Testis (tissue), 3 donors: ENCODE measurements around the gene GNLY. TPM values are rescaled to one million over a fixed set of nuclear protein-coding genes. Genes with fewer than 3 reads are reported as not detected.

Experiments used
- DNase-seq: peaks from one replicate; pipeline ENCODE4 v3.0.0-alpha.2; 2019
- H3K27ac ChIP-seq, 2 donors: fragments of 200-600 bp; sonication (generic); one replicate each; pipeline ENCODE4 v1.5.1; 2019
- H3K27me3 ChIP-seq: fragments of 200-600 bp; sonication (generic); one replicate; pipeline ENCODE4 v1.5.1; 2019
- H3K36me3 ChIP-seq: fragments of 200-600 bp; sonication (generic); one replicate; pipeline ENCODE4 v1.5.1; 2017; ENCODE audit warnings: low read depth; ENCODE audit errors: missing control alignments
- H3K4me1 ChIP-seq: fragments of 200-600 bp; sonication (generic); one replicate; pipeline ENCODE4 v1.5.1; 2019
- H3K4me3 ChIP-seq, 2 donors: fragments of 200-600 bp; sonication (generic); one replicate each; pipeline ENCODE4 v1.5.1; 2017 to 2019
- H3K9me3 ChIP-seq: fragments of 200-600 bp; sonication (generic); one replicate; pipeline ENCODE4 v1.5.1; 2017
- CTCF ChIP-seq, 3 experiments: fragments of 450-650 bp in 2 of 3; fragments of 200-600 bp in 1 of 3; sonication (generic) in 1 of 3; IDR thresholded peaks; one replicate each; pipeline ENCODE4 v1.5.1; 2016 to 2019; ENCODE audit warnings: antibody characterized with exemption in 3 of 3, mild to moderate bottlenecking in 2 of 3, moderate library complexity in 1 of 3
- POLR2A ChIP-seq: fragments of 450-650 bp; IDR thresholded peaks from one replicate; pipeline ENCODE4 v1.6.1; 2017; ENCODE audit warnings: antibody characterized with exemption, mild to moderate bottlenecking, moderate library complexity
- WGBS, 2 donors: methylation state at CpG; one replicate each; pipeline ENCODE4 v1.1.5; 2018; 5-methylcytosine and 5-hydroxymethylcytosine counted together
- intact Hi-C: fragments of 100-400 bp; cut with DNase I; formaldehyde crosslinking; loops from one replicate; pipeline ENCODE4 v1.15.1; 2023; ENCODE audit warnings: low total_unique reads
- polyA plus RNA-seq: library from polyadenylated mRNA; stranded (reverse); fragments of 350-450 nt; fragmentation: Illumina TruSeq; extraction: RNeasy Lipid Tissue Mini Kit (QIAGEN cat#74804); gene quantifications from one replicate; pipeline ENCODE4 v1.2.3, GENCODE V29; 2014; ENCODE audit warnings: low read depth, low replicate concordance; ENCODE audit not compliant: insufficient read depth
- total RNA-seq, 2 donors: library from RNA; depleted of rRNA; stranded (reverse); fragments of >200 nt; gene quantifications; one replicate each; pipeline ENCODE4 v1.2.3, GENCODE V29; 2016

GNLY gene
- total and polyA plus RNA-seq, 3 donors from 2014 or later: 0.43 to 2.6 (median 2.2) TPM

- H3K9me3 ChIP-seq: no peaks in the 10 kb centered on the region
- H3K36me3 ChIP-seq: no peaks in the 10 kb centered on the region
- H3K27ac ChIP-seq: no peak overlapping the region
- intact Hi-C loops: no loop called here
- TF ChIP-seq CTCF (IDR thresholded peaks at IDR 0.05) (no peak), POLR2A (no peak)
- no peak for DNase-seq
- peaks cover 13% of the 10 kb centered on the region for H3K4me1 ChIP-seq
- no peak overlapping the region for H3K4me3 ChIP-seq
- 81 to 83% methylated on average over 15 of the region's 15 CpGs for WGBS, 2 donors
- no peaks in the 10 kb centered on the region for H3K27me3 ChIP-seq
These were observed 23.3 kb downstream of the GNLY start for GRCh38 chr2:85717308-85718008.

- intact Hi-C loops: no loop called here
- H3K4me1 ChIP-seq: peaks cover 7% of the 10 kb centered on the region
- H3K27me3 ChIP-seq: no peaks in the 10 kb centered on the region
- H3K9me3 ChIP-seq: no peaks in the 10 kb centered on the region
- no peak overlapping the region for H3K27ac ChIP-seq
- no peaks in the 10 kb centered on the region for H3K36me3 ChIP-seq
- no peak for DNase-seq
- WGBS, 2 donors: 93 to 96% methylated on average over 7 of the region's 7 CpGs
- H3K4me3 ChIP-seq: no peak overlapping the region
- TF ChIP-seq POLR2A (no peak), CTCF (IDR thresholded peaks at IDR 0.05) (no peak)
These were observed 23.8 kb downstream of the GNLY start for GRCh38 chr2:85718009-85718391.

- Histone ChIP-seq H3K4me1 (no peaks in the 10 kb centered on the region), H3K27me3 (no peaks in the 10 kb centered on the region), H3K4me3 (no peak overlapping the region), H3K36me3 (no peaks in the 10 kb centered on the region), H3K9me3 (no peaks in the 10 kb centered on the region), H3K27ac (no peak overlapping the region)
- WGBS, 2 donors: 77 to 93% methylated on average over 10 of the region's 10 CpGs
- intact Hi-C loops: no loop called here
- TF ChIP-seq CTCF (IDR thresholded peaks at IDR 0.05): no peak
- TF ChIP-seq POLR2A: no peak
- DNase-seq: no peak
These were observed 24.8 kb downstream of the GNLY start for GRCh38 chr2:85718885-85719492.

- H3K4me3 ChIP-seq: no peak overlapping the region
- intact Hi-C loops: no loop called here
These were observed 25.6 kb downstream of the GNLY start for GRCh38 chr2:85719609-85720240.

More at GRCh38 chr2:85719609-85720240, 25.6 kb downstream of the GNLY start:
- Histone ChIP-seq H3K9me3 (no peaks in the 10 kb centered on the region), H3K36me3 (no peaks in the 10 kb centered on the region), H3K27ac (no peak overlapping the region), H3K27me3 (no peaks in the 10 kb centered on the region), H3K4me1 (no peaks in the 10 kb centered on the region)
- no peak for TF ChIP-seq CTCF (IDR thresholded peaks at IDR 0.05)
- TF ChIP-seq POLR2A: no peak
- DNase-seq: no peak
- WGBS, 2 donors: 91 to 97% methylated on average over 5 to 6 of the region's 6 CpGs
